GM06990 (cell line): Measurements from ENCODE around the gene ZMAT2.

ENCODE experiments used
- DNase-seq: peaks from one replicate; pipeline ENCODE4 v3.0.0-alpha.2; 2011; ENCODE audit not compliant: insufficient read length; ENCODE audit errors: extremely low read depth
- H3K27me3 ChIP-seq: replicated peaks from 2 replicates; pipeline ENCODE4 v1.6.0; 2011; ENCODE audit warnings: low read length; ENCODE audit not compliant: control insufficient read depth, insufficient read depth
- H3K36me3 ChIP-seq: 2 replicates; pipeline ENCODE4 v1.5.1; 2011; ENCODE audit warnings: low read length; ENCODE audit not compliant: control insufficient read depth, insufficient read depth
- H3K4me3 ChIP-seq: replicated peaks from 2 replicates; pipeline ENCODE4 v1.5.1; 2011; ENCODE audit warnings: low read depth, mild to moderate bottlenecking, control low read depth, low read length
- CTCF ChIP-seq: IDR thresholded peaks from 2 replicates; pipeline ENCODE4 v1.5.1; 2011; ENCODE audit warnings: low read length, control low read depth, mild to moderate bottlenecking, inconsistent platforms; ENCODE audit not compliant: insufficient read depth, poor library complexity, severe bottlenecking

Gene ZMAT2

GRCh38 chr5:140677947-140678346 is 22.3 kb upstream of the ZMAT2 start:
- DNase-seq, result no peak
- Histone ChIP-seq H3K36me3 (peaks cover 39% of the 10 kb centered on the region), H3K27me3 (no peaks in the 10 kb centered on the region), H3K4me3 (no peak overlapping the region)
- TF ChIP-seq CTCF, result no peak

DNA sequence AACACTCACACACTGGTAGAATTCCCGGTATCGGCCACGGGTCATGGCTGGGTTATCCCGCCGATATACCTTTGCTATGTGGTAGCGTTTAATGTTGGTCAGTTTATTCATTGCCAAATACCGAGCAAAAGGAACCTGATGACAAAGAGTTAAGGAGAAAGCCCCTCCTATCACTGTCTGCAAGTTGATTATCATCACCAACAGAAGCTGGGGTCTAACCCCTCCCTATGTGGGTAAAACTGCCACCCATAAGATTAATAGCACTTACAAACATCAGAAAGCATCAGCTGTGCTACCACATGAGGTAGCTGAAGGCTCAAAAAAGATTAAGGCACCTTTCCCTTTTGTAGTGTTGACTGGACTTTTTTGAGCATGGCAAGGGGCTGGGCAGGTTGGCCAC is 21.3 kb upstream of the ZMAT2 start:
- H3K4me3 ChIP-seq, result no peak overlapping the region
- DNase-seq, result no peak
- peaks cover 31% of the 10 kb centered on the region for H3K36me3 ChIP-seq
- TF ChIP-seq CTCF, result no peak
- H3K27me3 ChIP-seq, result no peaks in the 10 kb centered on the region

GRCh38 chr5:140690376-140690932 is 9.8 kb upstream of the ZMAT2 start:
- peak overlapping the region; percentile 93 for H3K4me3 ChIP-seq
- H3K27me3 ChIP-seq, result no peaks in the 10 kb centered on the region
- no peak for DNase-seq
- peaks cover 12% of the 10 kb centered on the region for H3K36me3 ChIP-seq
- TF ChIP-seq CTCF, result no peak

DNA sequence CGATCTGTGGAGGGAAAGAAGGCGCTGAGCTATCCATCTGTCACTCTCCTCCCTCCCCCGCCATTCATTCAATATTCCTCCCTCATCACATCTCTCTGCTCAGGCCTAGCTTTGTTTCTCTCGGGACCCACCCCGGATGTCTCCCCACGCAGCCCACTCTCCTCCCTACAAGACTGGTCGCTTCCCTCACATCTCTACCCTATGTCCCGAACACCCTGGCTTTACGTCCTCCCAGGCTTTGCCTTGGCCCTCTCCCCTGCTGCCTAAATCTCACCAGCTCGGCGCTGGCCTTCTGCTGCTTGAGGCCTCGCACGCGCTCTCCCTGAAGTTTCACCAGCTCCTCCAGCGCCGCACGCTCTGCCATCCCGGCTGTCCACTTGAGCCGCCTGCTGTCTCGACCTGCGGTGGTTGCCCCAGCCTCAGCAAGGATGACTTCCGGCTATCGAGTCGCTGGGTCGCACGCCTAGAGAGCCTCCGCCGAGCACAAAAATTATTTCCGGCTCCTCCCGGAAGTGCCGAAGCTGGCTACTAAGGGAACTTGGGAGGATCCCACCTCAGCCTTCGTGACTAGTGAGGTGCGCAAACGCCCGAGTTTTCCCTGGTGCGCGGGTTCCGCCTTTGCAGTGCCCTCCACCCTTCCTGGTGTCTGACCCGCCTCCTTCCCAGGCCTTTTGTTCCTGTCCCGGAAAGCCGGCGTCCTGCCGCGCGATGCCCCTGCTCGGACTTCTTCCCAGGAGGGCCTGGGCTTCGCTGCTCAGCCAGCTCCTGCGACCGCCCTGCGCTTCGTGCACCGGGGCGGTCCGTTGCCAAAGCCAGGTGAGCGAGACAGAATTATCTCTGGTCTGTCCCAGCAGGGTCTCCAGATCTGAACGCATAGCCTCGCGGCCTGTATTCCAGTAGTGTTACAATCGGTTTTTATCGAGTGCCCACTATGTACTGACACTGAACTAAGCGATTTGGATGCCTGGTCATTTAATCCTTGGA is 9.0 kb upstream of the ZMAT2 start, which contains the start of the genes HARS1 and HARS2:
HARS1 (minus strand) TSS at position 430 of the 984 bp plus-strand sequence; CDS start at position 364, 66 bp downstream.
HARS2 (plus strand) TSS at position 515 of the 984 bp plus-strand sequence; CDS start at position 709, 194 bp downstream.
- no peak for TF ChIP-seq CTCF
- H3K36me3 ChIP-seq, result peaks cover 16% of the 10 kb centered on the region
- peak within 1 kb of the TSS; percentile 93 for H3K4me3 ChIP-seq
- H3K27me3 ChIP-seq, result no peaks in the 10 kb centered on the region
- peak; percentile 87 for DNase-seq

DNA sequence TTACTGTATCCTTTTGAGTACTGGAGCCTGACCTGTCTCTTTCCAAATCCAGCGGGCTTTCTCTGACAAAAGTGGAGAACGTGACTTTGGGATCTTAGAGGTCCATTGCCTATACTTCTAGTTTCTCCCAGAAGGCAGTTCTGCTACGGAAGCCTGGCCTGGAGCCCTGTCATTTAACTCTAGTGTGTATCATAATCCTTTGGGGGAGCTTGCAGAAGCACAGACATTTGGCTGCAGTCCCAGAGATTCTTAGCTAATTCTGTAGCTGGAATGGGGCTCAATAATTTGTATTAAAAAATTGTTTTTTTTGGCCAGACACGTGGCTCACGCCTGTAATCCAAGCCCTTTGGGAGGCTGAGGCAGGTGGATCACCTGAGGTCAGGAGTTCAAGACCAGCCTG is 6.0 kb upstream of the ZMAT2 start:
- no peak for DNase-seq
- TF ChIP-seq CTCF, result no peak
- Histone ChIP-seq H3K27me3 (no peaks in the 10 kb centered on the region), H3K36me3 (peaks cover 36% of the 10 kb centered on the region), H3K4me3 (no peak overlapping the region)
